EH (cell line): ENCODE results near the gene DIAPH2.

Experiments
- DNase-seq: peaks from one replicate; pipeline ENCODE4 v3.0.0-alpha.2; 2015; ENCODE audit warnings: low read depth

Gene DIAPH2

DNA sequence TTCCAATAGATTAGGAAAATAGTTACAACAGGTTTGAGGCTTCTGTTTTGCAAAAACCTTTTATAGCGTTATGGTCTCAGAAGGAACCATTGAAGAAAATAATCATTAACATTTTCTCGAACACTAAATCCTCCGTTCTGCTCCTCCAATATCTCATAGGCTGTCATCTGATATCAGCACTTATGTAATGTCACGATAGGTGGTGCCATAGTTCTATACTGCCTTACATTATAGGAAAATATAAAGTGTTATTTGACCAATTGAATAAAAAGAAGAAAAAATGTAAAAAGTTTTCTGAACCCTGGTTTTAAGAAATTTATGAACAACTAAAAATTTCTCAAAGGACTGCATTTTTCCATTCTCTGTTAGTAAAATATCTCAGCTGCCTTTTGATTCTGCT, 490.5 kb downstream of the DIAPH2 start:
- DNase-seq = no peak

DNA sequence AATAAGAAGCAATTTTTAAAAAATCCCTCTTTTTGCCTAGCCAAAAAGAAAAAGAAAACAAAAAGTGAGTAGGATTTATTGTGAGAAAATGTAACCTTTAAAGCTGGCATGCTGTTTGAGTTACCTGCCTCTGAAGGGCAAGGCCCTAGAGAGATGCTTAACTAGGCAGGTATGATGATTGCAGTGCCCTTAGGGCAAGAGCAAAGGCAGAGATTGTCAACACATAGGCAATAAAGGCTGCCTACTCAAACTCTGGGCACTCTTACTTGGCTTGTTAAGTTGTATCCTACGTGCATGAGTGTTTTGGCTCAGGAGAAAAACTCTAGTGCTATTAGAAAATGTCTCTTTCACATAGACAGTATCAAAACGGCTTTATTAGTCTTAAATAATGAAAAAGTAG, 505.0 kb downstream of the DIAPH2 start:
- no peak for DNase-seq

DNA sequence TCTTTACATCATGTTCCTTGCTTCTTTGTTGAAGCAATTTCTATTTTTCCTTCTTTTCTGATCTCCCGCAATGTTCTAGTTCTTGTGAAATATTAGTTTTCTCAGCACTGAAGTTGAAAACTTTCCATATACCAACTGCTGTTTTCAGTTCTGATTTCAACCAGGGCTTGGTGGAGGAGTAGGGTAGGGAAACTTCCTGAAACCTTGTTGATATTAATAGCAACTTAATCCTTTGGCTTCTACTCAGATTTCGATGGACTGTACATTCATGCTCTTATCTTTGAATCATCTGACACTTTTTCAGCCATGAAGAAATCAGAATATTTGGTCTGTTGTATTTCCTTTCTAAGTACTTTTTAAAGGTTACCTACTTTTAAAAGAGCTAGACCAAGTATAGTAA, 514.9 kb downstream of the DIAPH2 start:
- DNase-seq = peak; percentile 2

DNA sequence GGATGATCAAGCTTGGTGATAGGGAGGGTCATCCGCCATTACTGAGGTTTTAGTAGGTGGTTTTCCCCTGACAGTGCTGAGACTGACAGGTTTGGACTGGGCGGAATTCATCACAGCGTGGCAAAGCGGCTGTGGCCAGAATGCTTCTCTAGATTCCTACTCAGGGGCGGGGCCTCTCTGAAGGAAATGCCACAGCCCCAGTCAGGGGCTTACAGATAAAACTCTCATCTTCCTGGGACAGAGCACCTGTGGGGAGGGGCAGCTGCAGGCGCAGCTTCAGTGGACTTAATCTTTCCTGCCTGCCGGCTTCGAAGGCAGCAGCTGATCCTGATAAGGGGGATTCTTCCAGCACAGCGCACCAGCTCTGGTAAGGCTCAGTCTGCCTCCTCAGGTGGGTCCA, 515.8 kb downstream of the DIAPH2 start:
- DNase-seq = no peak

DNA sequence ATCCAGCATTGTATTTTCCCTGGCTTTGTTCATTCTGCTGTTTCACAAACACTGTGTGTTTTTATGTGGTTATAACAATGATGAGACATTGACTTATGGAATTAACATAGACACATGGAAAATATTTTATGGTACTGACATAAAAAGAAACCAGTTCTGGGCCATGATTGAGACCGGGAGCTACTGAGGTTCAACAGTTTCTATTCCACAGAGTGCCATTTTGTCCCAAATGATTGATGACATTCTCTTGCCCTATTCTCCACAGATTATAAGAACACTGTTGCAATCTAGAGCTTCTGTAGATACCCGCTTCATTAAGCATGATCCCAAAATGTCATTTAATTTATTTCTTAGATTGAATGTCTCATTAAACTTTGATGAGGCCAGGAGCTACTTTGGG, 525.9 kb downstream of the DIAPH2 start:
- DNase-seq = no peak

DNA sequence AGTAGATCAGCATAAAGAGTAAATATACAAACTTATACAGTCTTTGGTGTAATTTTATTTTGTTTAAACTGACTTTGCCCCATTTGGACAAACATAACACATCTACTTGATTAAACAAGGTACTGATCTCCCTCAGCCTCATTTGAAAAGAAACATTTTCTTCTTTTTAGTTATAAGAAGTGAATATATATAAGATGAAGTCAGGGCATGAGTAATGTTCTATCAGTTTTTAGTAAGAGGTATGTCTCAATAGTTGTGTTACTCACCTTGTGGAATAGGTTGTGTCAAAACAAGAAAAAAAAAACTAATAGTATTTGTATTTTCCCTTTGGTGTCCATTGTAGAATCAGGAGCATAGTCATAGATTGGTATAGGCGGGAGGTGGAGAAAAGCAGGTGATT, 526.4 kb downstream of the DIAPH2 start:
- no peak for DNase-seq

DNA sequence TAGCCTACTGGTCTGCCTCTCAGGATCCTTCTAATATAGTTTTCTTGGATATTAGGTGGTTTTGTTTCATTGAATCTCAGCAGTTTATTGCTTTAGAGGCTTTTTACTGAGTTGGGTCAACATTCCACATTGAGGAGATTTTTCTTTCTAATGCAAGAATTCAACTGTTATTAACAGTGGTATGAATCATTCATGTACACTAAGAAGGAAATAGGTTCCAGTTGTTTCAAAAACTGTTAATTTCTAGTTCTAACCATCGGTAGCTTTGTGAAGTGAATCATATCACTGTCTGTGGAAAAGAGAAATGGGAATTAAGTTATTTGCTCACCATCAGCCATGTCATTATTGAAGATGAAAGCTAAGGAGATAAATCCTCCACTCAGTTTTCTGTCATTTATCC, 530.5 kb downstream of the DIAPH2 start:
- peak; percentile 64 for DNase-seq

DNA sequence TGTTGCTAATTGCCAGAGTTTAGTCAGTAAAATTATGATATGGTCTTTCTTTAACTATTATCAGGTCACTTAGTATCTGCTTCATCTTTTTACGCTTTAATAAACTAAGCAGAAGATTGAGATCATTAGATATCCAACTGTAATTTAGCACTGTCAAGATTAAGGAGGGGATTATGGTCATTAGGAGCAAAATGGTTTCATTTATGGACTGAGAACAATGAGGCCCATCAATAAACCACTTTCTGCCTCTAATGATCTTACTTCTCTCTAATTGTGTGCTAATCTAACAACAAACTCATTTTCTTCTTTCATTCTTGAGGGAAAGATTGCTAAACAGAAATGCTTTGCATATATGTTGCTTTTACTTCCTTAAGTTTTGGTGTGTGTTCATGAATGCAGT, 539.5 kb downstream of the DIAPH2 start:
- DNase-seq = no peak

DNA sequence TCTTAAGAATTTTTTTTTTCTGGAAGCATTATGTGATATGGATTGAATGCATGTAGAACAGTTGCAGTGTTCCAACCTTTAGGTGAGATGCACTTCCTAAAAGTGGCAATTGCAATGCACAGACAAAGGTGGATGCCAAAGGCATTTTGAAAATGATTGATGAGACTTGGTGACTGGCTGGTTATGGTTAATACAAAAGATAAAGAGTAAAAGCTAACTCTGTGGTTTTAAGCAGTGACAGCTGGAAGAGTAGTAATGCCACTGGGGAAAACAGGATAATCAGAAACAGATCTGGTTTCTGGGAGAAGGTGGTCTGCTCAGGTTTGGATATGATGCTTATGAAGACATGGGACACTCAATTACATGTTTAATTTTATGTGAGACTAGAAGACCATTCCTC, 544.7 kb downstream of the DIAPH2 start:
- no peak for DNase-seq

DNA sequence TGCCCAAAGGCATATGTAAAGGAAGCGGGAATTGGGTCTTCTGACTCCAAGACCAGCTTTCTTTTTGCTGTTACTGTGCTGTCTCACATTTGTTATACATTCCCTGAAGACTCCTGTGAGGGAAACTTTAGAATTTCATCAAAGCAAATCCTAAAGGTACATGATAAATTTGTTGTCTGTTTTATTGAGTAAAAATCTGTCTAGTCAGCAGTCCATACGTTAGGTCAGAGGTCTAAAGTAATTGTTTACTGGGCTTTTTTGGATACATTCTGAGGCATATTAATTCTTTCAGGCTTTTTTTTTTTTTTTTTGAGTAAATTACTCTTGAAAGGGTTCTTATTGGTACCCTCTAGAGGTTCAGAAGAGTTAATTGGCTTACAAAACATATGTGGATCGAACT, 546.3 kb downstream of the DIAPH2 start:
- no peak for DNase-seq

DNA sequence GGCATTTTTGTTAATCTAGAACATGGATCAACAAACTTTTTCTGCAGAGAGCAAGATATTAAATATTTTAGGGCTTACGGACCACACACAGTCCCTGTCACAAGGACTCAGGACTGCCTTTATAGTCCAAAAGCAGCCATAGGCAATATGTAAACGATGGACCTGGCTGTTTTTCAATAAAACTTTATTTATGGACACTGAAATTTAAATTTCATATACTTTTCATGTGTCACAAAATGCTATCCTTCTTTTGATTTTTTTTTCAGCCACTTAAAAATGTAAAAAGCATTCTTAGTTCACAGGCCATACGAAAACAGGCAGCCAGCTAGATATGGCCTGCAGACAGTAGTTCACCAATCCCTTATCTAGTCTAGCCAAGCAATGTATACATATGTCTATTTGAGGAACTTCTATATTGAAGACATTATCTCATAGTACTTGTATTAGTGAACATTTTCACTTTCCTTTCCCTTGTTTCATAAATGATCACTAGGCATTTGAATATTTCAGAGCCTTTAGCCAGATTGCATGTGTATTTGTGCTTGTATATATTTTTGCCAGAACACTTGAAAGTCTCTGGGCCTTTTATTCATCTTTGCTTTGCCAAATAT, 549.9 kb downstream of the DIAPH2 start:
- DNase-seq = no peak

DNA sequence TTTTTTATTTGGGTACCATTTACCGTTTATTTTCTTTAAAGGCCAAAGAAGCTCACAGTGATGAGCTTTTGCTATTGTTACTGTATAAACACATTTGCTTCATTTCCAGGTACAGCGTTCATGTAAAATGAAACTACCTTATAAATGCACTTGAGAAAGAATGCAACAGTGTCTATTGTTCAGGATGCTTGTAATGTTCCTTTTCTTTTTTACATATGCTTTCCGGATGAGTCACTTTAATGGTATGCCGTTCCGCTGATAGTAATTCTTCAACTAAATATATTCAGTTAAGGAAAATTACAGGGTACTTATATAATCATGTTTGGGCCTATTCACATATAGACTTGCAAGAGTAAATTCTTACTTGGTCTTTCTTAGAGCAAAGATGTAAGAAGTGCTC, 554.0 kb downstream of the DIAPH2 start:
- DNase-seq = peak; percentile 58

DNA sequence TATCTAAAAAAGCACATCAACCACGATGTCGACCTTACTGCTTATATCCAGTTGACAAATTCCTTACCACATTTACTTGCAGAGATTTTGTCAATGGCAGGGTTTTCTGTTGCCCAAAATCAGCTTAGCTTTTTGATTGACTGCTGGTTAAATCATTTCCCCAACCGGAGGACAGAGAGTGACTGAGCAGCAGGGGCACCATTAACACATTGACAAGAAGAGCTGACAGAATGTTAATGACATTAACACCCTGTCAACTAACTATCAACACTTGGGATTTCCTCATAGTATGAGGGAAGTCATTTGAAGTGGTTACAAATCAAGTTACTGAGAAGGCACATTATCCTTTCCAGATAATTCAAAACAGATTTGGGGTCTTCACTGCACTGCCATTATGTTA, 567.5 kb downstream of the DIAPH2 start:
- DNase-seq = no peak

DNA sequence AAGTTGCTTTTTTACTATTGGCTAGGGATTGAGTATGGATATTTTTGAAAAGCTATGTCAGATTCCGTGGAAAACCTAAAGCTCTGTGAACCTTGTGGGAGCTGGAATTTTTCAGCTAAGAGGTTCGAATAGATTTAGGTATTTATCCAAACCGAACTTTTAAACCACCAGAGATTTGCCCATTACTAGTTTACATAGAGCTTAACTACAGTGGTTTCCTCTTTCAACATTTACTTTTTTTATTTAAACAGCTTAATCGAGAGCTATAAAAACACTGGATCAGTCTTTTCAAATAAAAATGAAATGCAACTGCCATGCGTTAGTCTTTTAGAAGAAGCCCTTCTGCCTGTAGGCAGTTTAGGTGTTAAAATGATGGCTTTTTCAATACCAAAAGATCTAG, 576.0 kb downstream of the DIAPH2 start:
- no peak for DNase-seq

DNA sequence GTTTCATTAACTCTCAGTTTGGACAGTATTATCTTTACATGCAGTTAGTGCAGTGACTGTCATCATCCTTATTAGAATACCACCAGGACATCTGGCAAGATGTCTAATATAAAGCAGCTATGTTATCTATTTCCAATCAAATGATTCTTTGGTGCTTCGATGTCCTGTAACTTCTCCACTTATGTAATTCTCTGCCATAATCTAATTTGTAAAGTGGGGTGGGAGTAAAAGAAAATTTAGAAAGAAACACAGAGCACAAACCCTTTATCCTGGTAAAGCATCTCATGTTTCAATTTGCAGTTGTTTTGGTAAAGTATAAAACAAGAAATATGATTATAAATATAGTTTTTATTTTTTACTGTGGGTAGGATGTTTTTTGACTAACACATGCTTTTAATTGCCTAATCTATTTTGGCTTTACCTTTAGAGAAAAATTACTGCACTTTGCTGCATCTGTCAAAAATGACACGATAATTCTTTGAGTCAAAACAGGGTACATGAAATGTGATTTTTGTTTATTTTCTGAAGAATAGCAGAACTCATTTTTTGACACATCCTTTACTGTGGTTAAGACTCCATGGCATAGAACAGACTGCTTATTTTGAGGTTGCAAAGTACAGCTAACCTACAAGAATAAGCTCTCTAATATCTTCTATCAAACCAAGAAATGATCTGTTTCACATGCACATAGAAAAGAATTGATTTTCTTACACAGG, 581.9 kb downstream of the DIAPH2 start:
- no peak for DNase-seq

DNA sequence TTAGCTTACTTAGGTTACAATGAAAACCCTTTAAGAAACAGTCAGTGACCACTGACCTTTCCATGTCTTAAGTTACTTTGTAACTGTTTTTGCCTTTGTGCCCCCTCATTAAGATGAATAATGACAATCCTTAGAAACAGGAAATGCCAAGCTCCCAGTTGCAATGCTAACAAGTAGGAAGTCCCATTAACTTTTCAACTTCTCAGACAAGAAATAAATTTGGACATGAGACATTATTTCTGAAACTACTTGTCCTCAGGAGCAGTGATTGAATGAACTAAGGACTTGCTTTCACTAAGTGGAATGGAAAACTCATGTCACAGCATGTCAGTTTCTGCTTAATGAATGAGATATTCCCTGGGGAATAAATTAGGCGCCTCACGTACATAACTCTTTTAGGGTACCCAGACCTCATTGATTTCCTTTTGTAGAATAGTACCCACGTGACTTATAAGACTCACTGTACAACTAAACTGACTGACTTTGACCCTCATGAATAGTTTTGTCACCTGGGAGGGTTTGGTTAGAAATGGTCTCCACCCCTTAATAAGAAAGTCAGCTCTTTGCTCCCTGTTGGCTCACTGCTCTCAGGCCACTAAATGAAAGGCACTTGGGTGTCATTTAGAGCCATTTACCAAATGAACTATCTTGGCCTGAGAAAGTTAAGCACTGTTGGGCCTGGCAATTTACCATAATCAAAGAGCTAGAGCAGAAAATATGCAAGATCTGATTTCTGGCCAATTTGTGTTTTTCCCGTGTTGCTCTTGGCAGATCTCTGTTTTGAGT, 582.9 kb downstream of the DIAPH2 start:
- peak; percentile 60 for DNase-seq

DNA sequence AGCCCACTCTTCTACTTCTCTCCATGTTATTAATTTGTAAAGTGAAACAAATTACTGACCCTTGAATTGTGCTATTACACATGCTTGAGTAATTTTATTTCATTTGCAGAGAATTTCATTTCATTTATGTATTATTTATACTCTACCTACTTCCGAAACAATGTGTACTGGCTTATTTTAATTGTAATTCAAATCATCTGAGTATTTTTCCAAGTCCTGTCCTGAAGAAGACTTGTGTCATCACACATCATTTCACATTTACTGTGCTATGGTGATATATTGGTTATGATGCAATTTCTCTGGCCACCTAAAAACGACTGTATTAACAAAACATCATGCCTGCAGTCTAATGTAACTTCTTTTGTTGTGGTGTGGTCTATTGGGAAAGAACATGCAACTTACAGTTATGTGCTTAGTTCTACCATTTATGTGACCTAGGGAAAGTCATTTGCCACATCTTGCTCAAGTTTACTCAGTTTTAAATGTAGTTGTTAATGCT, 583.6 kb downstream of the DIAPH2 start:
- peak; percentile 3 for DNase-seq

DNA sequence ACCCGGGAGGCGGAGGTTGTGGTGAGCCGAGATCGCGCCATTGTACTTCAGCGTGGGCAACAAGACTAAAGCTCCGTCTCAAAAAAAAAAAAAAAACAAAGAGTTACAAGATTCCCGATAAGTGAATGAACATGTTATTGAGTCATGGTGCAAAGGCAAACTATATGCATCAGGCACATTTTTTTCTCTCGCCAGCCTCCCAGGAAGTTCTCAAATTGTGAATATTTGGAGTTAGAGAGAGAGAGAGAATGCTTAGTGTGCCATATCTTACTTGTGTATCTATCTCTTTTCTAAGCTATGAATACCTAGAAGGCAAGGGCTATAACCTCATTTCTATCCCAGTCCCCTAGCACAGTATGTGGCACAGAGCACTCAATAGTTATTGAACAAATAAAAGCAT, 599.9 kb downstream of the DIAPH2 start:
- DNase-seq = no peak

DNA sequence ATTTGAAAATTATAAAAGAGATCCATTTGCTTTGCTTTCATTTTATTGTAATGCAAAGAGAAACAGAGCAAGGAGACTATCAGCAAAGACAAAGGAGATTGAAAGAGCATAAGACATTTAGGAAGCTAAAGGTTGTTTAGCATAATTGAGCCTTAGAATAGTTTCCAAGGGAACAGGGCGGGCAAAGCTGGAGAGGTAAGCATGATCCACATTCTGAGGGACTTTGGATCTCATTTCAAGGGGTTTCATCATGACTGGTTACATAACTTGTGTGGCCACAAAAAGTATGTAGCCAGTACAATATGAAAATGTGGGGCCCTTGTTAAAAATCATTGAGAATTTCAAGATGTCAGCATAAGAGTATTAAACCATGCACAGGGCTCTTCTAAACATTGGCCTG, 605.6 kb downstream of the DIAPH2 start:
- DNase-seq = peak; percentile 2

DNA sequence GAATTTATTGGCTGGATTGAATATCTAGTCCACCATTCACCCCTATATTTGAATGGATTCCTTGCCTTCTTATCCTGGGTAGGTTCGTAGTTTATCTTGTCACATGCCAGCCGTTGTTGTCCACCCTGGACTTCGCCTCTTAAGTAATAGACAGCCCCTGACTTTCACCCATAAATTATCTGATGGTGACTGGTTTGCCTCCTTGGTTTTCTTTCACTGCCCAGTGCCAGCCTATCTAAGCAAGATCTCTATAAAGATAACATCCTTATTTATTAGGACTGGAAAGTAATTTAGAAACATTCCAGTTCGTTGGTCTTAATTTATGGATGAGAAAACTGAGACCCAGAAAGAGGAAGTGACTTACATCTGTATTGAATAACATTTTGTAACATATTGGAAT, 609.4 kb downstream of the DIAPH2 start:
- DNase-seq = peak; percentile 15

DNA sequence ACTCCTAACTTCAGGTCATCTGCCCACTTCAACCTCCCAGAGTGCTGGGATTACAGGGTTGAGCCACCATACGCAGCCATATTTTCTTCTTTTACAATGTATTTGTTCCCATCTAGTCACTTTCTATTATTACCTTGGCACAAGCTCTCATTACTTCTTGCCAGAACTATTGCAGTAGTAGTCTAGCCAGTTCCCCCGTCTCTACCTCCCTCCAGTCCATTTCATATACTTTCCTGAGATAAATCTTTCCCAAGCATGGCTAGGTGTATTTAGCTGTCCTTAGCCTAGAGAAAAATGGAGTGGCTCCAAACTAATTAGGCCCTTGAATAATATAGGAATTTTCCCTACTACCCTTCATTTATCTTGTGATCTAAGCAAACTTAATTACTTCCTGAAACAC, 611.3 kb downstream of the DIAPH2 start:
- DNase-seq = no peak

DNA sequence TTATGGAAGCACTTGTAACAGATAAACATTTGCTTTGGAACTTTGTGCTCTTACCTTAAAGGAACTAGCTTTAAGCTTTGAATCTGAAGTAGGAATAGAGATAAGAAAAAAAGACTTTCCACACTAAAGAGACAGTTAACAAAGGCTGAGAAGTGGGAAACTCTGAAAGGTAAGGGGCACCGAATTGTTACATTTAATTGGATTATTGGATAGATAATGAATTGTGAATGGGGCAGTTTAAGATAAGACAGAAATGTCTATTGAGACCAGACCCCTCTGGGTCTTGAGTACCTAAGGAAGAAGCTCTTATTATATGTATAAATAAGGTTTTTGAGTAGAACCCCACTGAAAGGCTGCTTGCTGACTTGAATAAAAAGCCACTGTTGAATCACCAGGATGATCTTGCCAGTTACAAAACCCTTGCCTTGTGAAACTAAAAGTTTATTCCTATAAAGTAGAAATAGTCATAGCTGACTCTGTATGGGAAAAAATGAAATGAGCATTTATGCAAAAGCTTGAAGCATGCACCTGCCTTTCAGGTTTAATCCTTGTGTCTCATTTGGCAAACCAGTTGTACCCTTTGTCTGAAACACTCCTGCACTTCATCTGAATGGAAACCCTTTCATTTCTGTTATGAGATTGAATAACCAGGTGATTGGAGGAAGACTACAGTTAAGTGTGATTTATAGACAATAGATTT, 622.3 kb downstream of the DIAPH2 start:
- no peak for DNase-seq

DNA sequence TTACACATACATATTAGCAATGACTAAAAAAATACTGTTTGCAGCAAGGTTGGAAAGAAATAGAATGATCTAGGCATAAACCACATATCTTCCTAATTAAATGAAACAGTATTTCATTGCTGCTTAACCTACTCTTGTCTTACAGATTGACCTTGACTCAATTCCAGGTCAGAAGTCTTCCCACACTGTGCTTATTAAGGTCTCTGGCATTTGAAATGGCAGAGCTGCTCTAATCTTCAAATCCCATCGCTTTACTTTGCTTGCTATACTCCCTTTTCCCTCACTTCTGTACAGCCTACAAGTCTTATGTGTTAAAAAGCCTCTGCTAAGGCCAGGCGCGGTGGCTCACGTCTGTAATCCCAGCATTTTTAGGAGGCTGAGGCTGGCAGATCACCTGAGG, 623.5 kb downstream of the DIAPH2 start:
- DNase-seq = peak; percentile 76
